ENCODE results near the gene ZNF226.

The ZNF226 gene

GRCh38 chr19:44141191-44142058 lies 23.5 kb upstream of the ZNF226 start, which contains the start of gene ZNF234 (continued):
- TF ChIP-seq ZBTB48 (tag by site-specific recombination; IDR thresholded peaks at IDR 0.05) (peak; percentile 68), ZNF843 (tag by site-specific recombination; IDR thresholded peaks at IDR 0.05) (peak; percentile 17; the same call in 1 of the 2 replicates), ZNF169 (tag by site-specific recombination; IDR thresholded peaks at IDR 0.05) (no peak), ZNF600 (tag by site-specific recombination; IDR thresholded peaks at IDR 0.05) (peak; percentile 94), ATF2 (tag by site-specific recombination; IDR thresholded peaks at IDR 0.05; ENCODE audit: low read depth) (no peak), ZNF560 (tag by site-specific recombination; IDR thresholded peaks at IDR 0.05; ENCODE audit: borderline replicate concordance) (no peak; the same call in 1 of the 2 replicates), ZNF211 (tag by site-specific recombination; IDR thresholded peaks at IDR 0.05; ENCODE audit: low read depth) (no peak), ZBTB10 (tag by site-specific recombination; IDR thresholded peaks at IDR 0.05) (peak; percentile 96), OVOL3 (tag by site-specific recombination; IDR thresholded peaks at IDR 0.05) (0 out of 2 replicates have a peak, but pooled peaks have one; percentile 9), ZNF404 (tag by site-specific recombination; IDR thresholded peaks at IDR 0.05) (no peak), ZFP69B (tag by site-specific recombination; IDR thresholded peaks at IDR 0.05) (peak; percentile 48), ZNF610 (tag by site-specific recombination; IDR thresholded peaks at IDR 0.05; ENCODE audit: borderline replicate concordance) (peak; percentile 30), ZNF707 (tag by site-specific recombination; IDR thresholded peaks at IDR 0.05) (no peak), ZNF530 (tag by site-specific recombination; IDR thresholded peaks at IDR 0.05; ENCODE audit: low read depth) (peak; percentile 56; the same call in 1 of the 2 replicates), ZNF175 (tag by site-specific recombination; IDR thresholded peaks at IDR 0.05) (no peak), ZNF664 (tag by site-specific recombination; IDR thresholded peaks at IDR 0.05) (no peak), ZNF48 (tag by site-specific recombination; IDR thresholded peaks at IDR 0.05) (no peak), ZNF704 (tag by site-specific recombination; IDR thresholded peaks at IDR 0.05) (no peak), ZNF76 (tag by site-specific recombination; IDR thresholded peaks at IDR 0.05; ENCODE audit: borderline replicate concordance, low read depth) (peak; percentile 98), ZNF692 (tag by site-specific recombination; IDR thresholded peaks at IDR 0.05) (peak; percentile 70), ZNF121 (tag by site-specific recombination; IDR thresholded peaks at IDR 0.05) (peak; percentile 97), ZNF202 (tag by site-specific recombination; IDR thresholded peaks at IDR 0.05; ENCODE audit: borderline replicate concordance) (no peak), EGR2 (tag by site-specific recombination; IDR thresholded peaks at IDR 0.05; ENCODE audit: low read depth) (peak; percentile 81), SP2 (tag by site-specific recombination; IDR thresholded peaks at IDR 0.05) (peak; percentile 59), ZNF555 (tag by site-specific recombination; conservative IDR thresholded peaks at IDR 0.05) (no peak), ZNF18 (tag by site-specific recombination; IDR thresholded peaks at IDR 0.05) (no peak; the same call in 1 of the 2 replicates), RBAK (tag by site-specific recombination; IDR thresholded peaks at IDR 0.05) (no peak), ZNF221 (tag by site-specific recombination; IDR thresholded peaks at IDR 0.05; ENCODE audit: borderline replicate concordance) (no peak), ZBTB21 (tag by site-specific recombination; IDR thresholded peaks at IDR 0.05) (peak; percentile 35), ZNF747 (tag by site-specific recombination; IDR thresholded peaks at IDR 0.05) (no peak)

Data from HEK293 (cell line).